GM18498 (cell line): ENCODE data around the gene PLA2G4A.

Experiments used
- ATAC-seq: cut with Tn5 transposase; IDR thresholded peaks from one replicate; pipeline ENCODE4 v1.9.1; 2021; ENCODE audit warnings: mild to moderate bottlenecking, moderate library complexity; ENCODE audit not compliant: unreplicated experiment

Gene PLA2G4A

GRCh38 chr1:187010571-187011309 lies 182.0 kb downstream of the PLA2G4A start:
- ATAC-seq, result no peak

DNA sequence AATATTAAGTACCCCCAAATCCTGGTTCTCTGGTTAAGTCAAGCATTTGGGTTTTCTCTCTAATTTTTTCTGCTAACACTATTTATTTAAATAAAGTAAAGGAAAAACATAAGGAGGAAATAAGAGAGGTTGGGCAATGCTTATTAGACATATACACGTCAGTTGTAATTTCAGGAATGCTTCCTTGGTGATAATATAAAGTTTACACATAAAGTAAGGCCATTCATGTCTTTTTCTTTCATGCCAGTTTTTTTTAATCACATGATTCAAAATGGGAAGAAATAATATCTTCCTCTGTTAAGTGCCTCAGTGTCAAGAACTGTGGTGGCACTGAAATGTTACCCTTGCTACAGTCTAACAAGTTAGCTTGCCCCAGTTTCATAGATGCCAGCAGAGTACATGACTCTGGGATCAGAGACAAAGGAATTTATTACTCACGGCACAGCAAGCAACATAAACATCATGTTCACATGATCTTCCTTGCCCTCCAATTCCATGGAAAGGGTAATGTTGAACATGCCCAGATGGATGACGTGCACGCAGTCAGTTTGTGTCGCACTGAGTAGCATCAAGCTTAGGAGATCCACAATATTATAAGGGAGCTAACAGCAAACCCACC lies 184.9 kb downstream of the PLA2G4A start:
- ATAC-seq, result no peak

DNA sequence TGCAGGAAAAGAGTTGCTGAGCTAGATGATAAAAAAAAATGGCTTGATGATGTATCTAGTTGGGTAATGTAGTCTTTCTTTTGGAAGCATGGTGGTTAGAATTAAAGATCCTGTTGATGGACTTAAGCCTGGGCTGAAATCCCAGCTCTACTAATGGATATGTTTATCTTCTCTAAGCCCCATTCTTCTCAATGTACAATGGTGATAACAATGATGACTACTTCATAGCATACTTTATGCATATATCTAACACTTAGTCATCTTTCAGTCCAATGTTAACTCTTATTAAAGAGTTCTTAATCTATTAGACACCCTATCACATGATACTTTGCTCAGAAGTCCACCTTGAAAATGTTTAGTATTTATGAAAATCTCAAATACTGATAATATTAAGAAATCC lies 189.5 kb downstream of the PLA2G4A start:
- no peak for ATAC-seq

GRCh38 chr1:187027253-187027652 lies 198.5 kb downstream of the PLA2G4A start:
- ATAC-seq, result no peak

DNA sequence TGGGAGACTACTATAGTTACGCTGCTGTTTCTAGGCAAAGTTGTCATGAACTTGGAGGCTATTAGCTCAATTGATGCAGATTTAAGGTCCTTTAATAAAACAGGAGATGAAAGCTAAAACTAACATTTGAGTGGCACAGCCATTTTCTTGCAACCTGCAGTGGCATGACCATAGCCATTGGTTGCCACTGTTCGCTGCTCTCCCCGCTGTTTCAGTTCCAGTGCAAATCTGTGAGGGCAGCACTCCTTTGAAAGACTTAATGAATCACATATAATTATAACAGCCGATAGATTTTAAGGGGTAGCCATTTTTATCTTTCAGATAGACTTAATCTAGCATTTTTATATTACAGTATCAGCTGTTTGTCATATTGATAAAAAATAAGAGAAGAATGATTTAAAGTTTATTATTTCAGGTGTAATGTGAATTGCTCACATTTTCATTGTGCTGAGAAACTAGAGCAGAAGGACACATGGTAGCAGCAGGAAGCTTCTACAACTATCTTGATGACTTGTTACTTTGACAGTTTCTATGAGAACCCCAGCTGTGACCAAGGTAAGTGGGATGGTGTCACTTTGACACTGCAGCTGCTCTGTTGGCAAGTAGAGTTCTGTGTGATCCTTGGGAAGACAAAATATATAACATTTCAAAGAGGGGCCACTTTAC lies 203.7 kb downstream of the PLA2G4A start:
- ATAC-seq, result no peak

- ATAC-seq, result no peak
Measured at GRCh38 chr1:187032982-187033692, 204.4 kb downstream of the PLA2G4A start.

DNA sequence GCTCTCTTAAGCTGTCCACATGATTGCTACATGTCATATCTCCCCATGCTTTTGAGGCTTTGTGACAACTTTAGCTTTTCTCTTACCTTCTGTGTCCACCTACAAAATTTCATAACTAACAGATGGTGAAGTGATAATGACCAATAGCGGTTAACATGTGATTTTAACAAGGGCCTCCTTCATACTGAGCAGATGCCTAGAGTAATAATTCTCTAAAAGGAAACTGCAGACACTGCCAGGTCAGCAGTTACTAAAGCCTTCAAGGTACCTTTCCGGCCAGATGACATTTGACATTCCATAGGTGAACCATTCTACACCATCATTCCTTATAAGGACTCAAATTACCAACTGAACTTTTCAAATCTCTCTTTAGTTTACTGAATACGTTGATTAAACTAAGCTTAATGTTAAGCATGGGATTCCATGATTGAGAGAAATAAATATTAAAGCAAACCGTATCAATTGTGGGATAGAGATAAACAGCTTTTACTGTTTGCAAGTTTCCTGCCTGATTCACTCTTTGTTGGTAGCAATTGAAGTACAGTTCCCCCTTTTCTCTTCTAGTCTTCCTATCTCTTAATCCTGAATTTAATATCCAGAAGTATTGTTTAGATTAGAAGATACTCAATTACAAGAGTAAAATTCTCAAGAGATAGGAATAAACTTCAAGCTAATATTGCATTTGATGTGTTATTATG lies 205.1 kb downstream of the PLA2G4A start:
- ATAC-seq, result no peak

DNA sequence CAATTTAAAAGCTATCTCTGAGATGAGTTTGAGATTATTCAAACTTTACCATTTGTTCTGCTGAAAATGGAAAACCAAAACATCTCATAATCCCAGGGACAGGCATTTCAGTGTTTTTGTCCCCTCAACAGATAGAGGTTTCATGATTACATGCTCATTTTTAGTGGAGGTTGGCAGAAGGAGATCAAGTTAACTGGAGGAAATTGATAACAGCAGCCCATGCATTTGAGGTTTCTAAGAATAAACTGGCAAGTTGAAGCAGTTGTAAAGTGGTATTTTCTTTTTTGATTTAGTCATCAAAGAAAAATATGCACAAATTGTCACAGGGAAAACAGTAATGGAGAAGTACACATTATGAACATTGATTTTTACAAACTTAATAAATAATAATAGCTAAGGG lies 205.8 kb downstream of the PLA2G4A start:
- no peak for ATAC-seq

DNA sequence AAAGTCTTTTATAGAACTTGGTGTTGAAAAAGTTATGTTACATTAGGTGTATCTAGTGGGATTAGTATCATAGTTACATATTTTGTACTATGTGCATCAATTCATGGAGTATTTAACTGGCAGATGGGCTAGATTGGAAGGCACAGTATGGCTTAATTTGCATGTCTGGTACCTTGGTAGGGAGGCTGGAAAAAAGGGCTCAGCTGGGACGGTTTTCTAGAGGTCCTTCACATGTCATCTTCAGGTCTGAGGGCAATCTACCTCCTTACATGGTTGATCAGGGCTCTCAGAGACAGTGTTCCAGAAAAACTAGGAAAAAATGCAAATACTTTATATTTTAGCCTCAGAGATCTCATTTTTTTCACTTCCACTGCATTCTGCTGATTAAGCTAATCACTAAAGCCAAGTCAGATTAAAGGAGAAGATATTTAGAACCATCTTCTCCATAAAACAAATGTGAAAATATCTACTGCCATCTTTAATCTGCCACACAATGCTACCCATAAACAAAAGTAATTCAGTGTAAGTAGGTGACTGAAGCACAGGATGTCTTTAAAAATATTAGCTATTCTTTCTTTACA lies 209.3 kb downstream of the PLA2G4A start:
- no peak for ATAC-seq
